MCF 10A (cell line): ENCODE measurements around the gene MGAT4A. TPM values are rescaled to one million over a fixed set of nuclear protein-coding genes. Genes with fewer than 3 reads are reported as not detected.

ENCODE experiments used
- BruUV-seq: library from RNA; stranded (reverse); fragments of 400-500 nt; replicated peaks from 2 replicates; lab custom pipeline; 2021; lab: Mats Ljungman, UMichigan
- CTCF ChIA-PET: fragments of 300-600 bp; sonication (Branson Sonifier 250); formaldehyde crosslinking; extraction: SDS; loops from one replicate; lab custom pipeline; 2021; ENCODE audit warnings: antibody characterized with exemption, inconsistent platforms; lab: Yijun Ruan, JAX
- POLR2A ChIA-PET: fragments of 300-600, 350-650 bp; sonication (Branson Sonifier 250); formaldehyde crosslinking; extraction: SDS; loops from one replicate; lab custom pipeline; 2020; ENCODE audit warnings: antibody characterized with exemption, inconsistent platforms; lab: Yijun Ruan, JAX
- DNase-seq: peaks from one replicate; pipeline ENCODE4 v3.0.0-alpha.2; 2018; ENCODE audit not compliant: unreplicated experiment
- H3K27ac Mint-ChIP-seq: one replicate; pipeline ENCODE4 v1.8.0; 2022; ENCODE audit warnings: mild to moderate bottlenecking, low read depth, mixed read lengths; ENCODE audit not compliant: unreplicated experiment
- H3K27me3 Mint-ChIP-seq: one replicate; pipeline ENCODE4 v1.8.0; 2022; ENCODE audit warnings: mixed read lengths; ENCODE audit not compliant: insufficient read depth, unreplicated experiment
- H3K36me3 Mint-ChIP-seq: one replicate; pipeline ENCODE4 v1.8.0; 2022; ENCODE audit warnings: mild to moderate bottlenecking, moderate library complexity, mixed read lengths; ENCODE audit not compliant: insufficient read depth, unreplicated experiment
- H3K4me1 Mint-ChIP-seq: one replicate; pipeline ENCODE4 v1.8.0; 2022; ENCODE audit warnings: mixed read lengths; ENCODE audit not compliant: insufficient read depth, unreplicated experiment
- H3K4me3 Mint-ChIP-seq: one replicate; pipeline ENCODE4 v1.8.0; 2022; ENCODE audit warnings: mild to moderate bottlenecking, moderate library complexity, mixed read lengths; ENCODE audit not compliant: unreplicated experiment
- H3K9me3 Mint-ChIP-seq: one replicate; pipeline ENCODE4 v1.8.0; 2022; ENCODE audit warnings: mixed read lengths; ENCODE audit not compliant: unreplicated experiment
- intact Hi-C: fragments of 100-400 bp; cut with micrococcal nuclease; formaldehyde crosslinking; loops from 2 replicates; pipeline ENCODE4 v1.14.1; 2022
- total RNA-seq: library from RNA; stranded (reverse); gene quantifications from 2 replicates; pipeline ENCODE4 v1.2.3, GENCODE V29; 2022
- TF ChIP-seq, protein P1 (sequence below): fragments of 200-600 bp; IDR thresholded peaks from one replicate; pipeline ENCODE4 v1.8.0; 2022; ENCODE audit warnings: antibody characterized with exemption, mild to moderate bottlenecking; ENCODE audit not compliant: unreplicated experiment

The MGAT4A gene
- total RNA-seq, 1 experiment from 2014 or later, result 3.7 TPM

DNA sequence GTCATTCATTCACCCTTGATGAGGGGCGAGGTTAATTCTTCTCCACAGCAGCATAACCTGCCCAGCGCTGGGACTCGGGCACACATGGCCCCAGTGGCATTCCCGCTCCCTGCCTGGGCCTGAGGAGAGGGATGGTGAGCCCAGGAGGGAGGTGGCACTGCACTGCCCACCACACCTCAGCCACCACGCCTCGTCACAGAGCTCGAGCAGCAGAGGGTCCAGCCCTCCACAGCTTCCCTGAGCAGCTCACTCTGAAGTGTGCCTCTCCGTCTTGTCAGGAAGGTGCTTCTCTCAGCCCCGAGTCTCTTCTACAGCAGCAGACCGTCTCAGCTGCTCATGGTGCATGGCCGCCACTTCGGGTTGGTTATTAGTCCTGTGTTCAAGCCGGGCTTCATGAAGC is 157.5 kb downstream of the MGAT4A start:
- DNase-seq, result no peak
- BruUV-seq, result no TSS peak
- Mint-ChIP-seq H3K9me3 (no peaks in the 10 kb centered on the region), H3K4me3 (no peak overlapping the region), H3K4me1 (no peaks in the 10 kb centered on the region), H3K27ac (no peak overlapping the region), H3K36me3 (peaks cover 26% of the 10 kb centered on the region), H3K27me3 (no peaks in the 10 kb centered on the region)
- intact Hi-C loops, result no loop called here
- ChIA-PET POLR2A (no interaction called here), CTCF (interaction anchor here (0.6 kb wide), 1 partner anchor 182 kb away, joined by 3 read pairs; no protein-coding TSS in a partner anchor)
- TF ChIP-seq, protein P1, sequence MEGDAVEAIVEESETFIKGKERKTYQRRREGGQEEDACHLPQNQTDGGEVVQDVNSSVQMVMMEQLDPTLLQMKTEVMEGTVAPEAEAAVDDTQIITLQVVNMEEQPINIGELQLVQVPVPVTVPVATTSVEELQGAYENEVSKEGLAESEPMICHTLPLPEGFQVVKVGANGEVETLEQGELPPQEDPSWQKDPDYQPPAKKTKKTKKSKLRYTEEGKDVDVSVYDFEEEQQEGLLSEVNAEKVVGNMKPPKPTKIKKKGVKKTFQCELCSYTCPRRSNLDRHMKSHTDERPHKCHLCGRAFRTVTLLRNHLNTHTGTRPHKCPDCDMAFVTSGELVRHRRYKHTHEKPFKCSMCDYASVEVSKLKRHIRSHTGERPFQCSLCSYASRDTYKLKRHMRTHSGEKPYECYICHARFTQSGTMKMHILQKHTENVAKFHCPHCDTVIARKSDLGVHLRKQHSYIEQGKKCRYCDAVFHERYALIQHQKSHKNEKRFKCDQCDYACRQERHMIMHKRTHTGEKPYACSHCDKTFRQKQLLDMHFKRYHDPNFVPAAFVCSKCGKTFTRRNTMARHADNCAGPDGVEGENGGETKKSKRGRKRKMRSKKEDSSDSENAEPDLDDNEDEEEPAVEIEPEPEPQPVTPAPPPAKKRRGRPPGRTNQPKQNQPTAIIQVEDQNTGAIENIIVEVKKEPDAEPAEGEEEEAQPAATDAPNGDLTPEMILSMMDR, result no peak

DNA sequence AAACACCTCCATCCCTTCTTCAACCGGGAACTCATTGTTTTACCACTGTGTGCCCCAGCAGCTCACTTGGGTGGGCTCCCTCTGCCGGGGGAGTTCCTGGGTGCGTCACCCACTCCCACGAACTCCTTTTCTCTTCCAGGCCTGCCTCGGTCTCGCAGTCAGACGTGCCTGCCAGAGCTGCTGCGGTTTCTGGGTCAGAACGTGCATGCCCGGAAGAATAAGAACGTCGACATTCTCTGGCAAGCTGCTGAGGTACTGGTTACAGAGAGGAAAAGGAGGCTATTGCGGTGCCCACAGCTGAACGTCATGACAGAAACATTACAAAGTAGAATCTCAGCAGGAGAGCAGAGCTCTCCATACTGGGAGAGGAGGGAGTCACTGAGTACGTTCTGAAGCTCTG is 158.3 kb downstream of the MGAT4A start:
- ChIA-PET POLR2A (no interaction called here), CTCF (interaction anchor here (0.8 kb wide), 1 partner anchor 10 kb away, joined by 3 read pairs; no protein-coding TSS in a partner anchor)
- Mint-ChIP-seq H3K4me1 (no peaks in the 10 kb centered on the region), H3K27ac (no peak overlapping the region), H3K4me3 (no peak overlapping the region), H3K27me3 (no peaks in the 10 kb centered on the region), H3K36me3 (peaks cover 26% of the 10 kb centered on the region), H3K9me3 (no peaks in the 10 kb centered on the region)
- TF ChIP-seq, protein P1, result no peak
- intact Hi-C loops, result no loop called here
- no TSS peak for BruUV-seq
- DNase-seq, result no peak

DNA sequence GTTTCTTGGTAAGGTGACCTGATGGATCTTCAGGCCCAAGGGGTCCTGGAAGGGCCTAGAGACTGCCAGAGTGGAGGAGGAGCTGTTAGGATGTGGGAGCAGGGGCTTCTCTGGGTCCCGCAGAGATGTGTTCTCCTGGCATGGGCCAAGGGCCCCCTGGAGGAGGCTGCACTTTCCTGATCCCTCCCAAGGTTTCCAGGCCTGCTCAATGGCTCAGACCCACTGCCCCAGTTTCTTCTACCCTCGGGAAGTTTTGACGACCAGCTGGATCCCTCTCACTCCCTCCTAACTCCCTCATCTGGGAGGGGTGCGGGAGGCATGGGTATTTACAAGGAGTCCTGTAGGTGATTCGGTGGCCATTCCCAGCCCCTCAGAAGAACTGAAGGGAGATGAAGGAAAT is 158.7 kb downstream of the MGAT4A start:
- Mint-ChIP-seq H3K4me1 (no peaks in the 10 kb centered on the region), H3K36me3 (peaks cover 26% of the 10 kb centered on the region), H3K4me3 (no peak overlapping the region), H3K9me3 (no peaks in the 10 kb centered on the region), H3K27me3 (no peaks in the 10 kb centered on the region), H3K27ac (no peak overlapping the region)
- intact Hi-C loops, result no loop called here
- ChIA-PET POLR2A (no interaction called here), CTCF (interaction anchor here (0.6 to 0.8 kb wide), 2 partner anchors 9 to 44 kb away, joined by 3 read pairs; no protein-coding TSS in a partner anchor)
- DNase-seq, result no peak
- no TSS peak for BruUV-seq
- TF ChIP-seq, protein P1, result no peak

DNA sequence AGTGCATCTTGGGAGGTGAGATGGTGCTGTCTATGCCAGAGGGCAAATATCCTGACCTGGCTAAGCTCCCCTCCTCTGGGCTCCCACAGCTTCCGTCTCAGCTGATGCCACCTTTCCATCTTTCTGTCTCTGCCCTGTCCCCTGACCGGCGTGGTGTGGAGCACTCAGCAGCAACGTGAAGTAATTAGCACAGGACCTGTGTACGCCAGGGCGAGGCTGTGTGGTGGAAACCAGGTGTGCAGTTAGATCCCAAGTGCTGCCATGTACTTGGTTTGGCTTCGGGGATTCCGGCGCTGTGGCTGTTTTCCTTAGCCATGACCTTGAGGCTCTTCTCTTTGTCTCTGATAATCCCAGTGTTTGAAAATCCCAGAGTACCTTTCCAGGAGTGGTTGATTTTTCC is 159.1 kb downstream of the MGAT4A start:
- no TSS peak for BruUV-seq
- ChIA-PET POLR2A (interaction anchor here (1.0 kb wide), 1 partner anchor 12 kb away, joined by 3 read pairs; no protein-coding TSS in a partner anchor), CTCF (interaction anchor here (0.6 to 1.9 kb wide), 3 partner anchors 12 to 43 kb away, joined by 3 to 4 read pairs (median 3); no protein-coding TSS in a partner anchor)
- Mint-ChIP-seq H3K9me3 (no peaks in the 10 kb centered on the region), H3K36me3 (peaks cover 31% of the 10 kb centered on the region), H3K27ac (no peak overlapping the region), H3K27me3 (no peaks in the 10 kb centered on the region), H3K4me3 (no peak overlapping the region), H3K4me1 (no peaks in the 10 kb centered on the region)
- no peak for DNase-seq
- TF ChIP-seq, protein P1, result no peak
- intact Hi-C loops, result no loop called here
